Activated CD8-positive, alpha-beta memory T cell treated with anti-CD3 and anti-CD28 coated beads for 36 hours (primary cell): ENCODE measurements around the gene CD82. TPM values are rescaled to one million over a fixed set of nuclear protein-coding genes. Genes with fewer than 3 reads are reported as not detected.

Experiments used
- CTCF ChIA-PET: fragments of 350-600 bp; sonication (Branson Sonifier 250); formaldehyde crosslinking; loops from one replicate; lab custom pipeline; 2021; ENCODE audit warnings: antibody characterized with exemption; lab: Charles Lee
- POLR2A ChIA-PET: fragments of 350-600 bp; sonication (Branson Sonifier 250); formaldehyde crosslinking; loops from one replicate; lab custom pipeline; 2021; ENCODE audit warnings: antibody characterized with exemption; lab: Charles Lee
- total RNA-seq, 2 experiments: library from RNA; stranded (reverse); gene quantifications; one replicate each; pipeline ENCODE4 v1.2.3, GENCODE V29; 2021

Gene CD82
- total RNA-seq, 2 experiments from 2014 or later = 393 to 424 TPM

GRCh38 chr11:44606472-44606871 lies 41.0 kb downstream of the CD82 start:
- ChIA-PET POLR2A (interaction anchor here (1.3 kb wide), 1 partner anchor 41 kb away, joined by 3 read pairs; the partner anchor contains the start of gene CD82), CTCF (no interaction called here)

GRCh38 chr11:44607319-44607962 lies 42.0 kb downstream of the CD82 start:
- ChIA-PET CTCF (interaction anchor here (0.6 to 1.0 kb wide), 2 partner anchors 10 to 329 kb away, joined by 3 to 4 read pairs; no protein-coding TSS in a partner anchor), POLR2A (interaction anchor here (0.9 to 1.3 kb wide), 3 partner anchors 9 to 42 kb away, joined by 3 read pairs; partner anchors contain the start of gene CD82)

GRCh38 chr11:44607987-44608386 lies 42.5 kb downstream of the CD82 start:
- CTCF ChIA-PET = interaction anchor here (0.6 kb wide), 1 partner anchor 330 kb away, joined by 3 read pairs; no protein-coding TSS in a partner anchor
- POLR2A ChIA-PET = interaction anchor here (0.9 to 1.3 kb wide), 3 partner anchors 9 to 43 kb away, joined by 3 read pairs; partner anchors contain the start of gene CD82

DNA sequence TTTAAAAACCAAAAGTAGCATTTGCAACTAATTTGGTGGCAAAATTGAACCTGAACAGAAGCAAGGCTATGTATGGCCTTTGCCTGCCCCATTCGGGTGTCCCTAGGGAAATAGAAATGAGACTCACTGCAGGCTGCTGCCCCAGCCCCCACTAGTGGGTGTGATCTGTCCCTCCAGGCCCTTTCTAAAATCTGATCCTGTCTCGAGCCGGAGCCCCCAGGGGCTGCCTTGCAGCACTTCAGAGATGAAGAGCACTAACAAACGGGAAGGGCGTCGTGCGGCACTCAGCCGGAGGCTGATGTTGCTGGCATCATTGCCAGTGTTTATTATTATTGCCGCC lies 43.2 kb downstream of the CD82 start:
- ChIA-PET POLR2A (interaction anchor here (0.9 kb wide), 1 partner anchor 39 kb away, joined by 3 read pairs; no protein-coding TSS in a partner anchor), CTCF (interaction anchor here (1.6 to 14.6 kb wide), 2 partner anchors 12 to 50 kb away, joined by 4 to 271 read pairs; partner anchors contain the start of gene CD82)

DNA sequence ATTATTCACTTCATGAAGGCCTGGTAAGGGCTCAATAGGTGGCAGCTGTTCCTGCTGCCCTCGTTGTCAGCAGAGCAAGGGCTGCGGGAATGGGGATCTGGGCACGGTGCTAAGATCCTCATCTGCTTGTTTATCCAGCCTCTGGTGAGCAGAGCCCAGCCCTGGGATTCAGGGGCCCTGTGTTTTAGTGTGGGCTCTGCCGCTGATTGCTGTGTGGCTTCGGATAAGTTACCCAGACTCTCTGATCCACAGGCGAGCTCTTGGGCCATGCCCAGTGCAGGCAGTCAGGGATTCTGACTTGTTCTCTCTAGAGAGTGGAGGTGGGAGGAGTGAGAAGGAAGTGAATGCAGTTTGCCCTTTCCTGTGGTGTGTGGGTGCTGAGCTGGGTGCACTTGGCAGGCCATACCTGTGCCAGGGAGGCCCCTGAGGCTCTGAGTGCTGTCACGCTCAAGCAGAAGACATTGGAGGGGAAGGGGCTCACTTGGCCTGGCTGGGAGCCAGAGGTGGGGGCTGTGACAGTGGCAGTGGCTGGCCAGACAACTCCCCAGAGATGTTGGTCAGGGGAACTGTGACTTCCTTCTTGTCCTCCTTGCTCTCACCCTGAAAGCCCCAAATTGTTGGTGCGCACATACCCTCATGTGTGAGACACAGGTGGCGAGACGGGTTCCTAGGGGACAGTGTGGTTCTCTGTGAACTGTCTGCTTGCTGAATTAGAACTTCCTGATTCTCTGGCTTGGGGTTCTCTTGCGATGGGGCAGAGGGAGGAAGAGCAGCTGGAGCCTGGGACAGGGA lies 43.7 kb downstream of the CD82 start:
- CTCF ChIA-PET = interaction anchor here (1.6 to 14.6 kb wide), 2 partner anchors 13 to 51 kb away, joined by 4 to 271 read pairs; partner anchors contain the start of gene CD82
- POLR2A ChIA-PET = interaction anchor here (0.9 kb wide), 1 partner anchor 40 kb away, joined by 3 read pairs; no protein-coding TSS in a partner anchor

DNA sequence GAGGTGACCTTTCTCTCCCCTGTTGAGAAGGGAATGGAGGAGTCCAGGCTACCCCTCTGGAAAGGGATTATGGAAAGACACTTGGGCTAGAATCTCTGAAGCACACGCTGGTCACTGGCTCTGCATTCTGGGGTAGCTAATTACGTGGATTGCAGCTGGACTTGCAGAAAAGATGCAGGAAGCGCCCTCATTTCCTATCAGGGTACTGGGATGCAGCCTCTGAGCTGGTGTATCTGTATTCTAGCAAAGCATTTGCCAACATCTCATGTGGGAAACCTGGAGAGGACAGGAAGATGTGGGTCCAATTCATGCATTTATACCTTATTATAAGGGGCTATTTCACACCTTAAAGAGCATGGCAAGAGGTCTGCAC lies 44.3 kb downstream of the CD82 start:
- POLR2A ChIA-PET = no interaction called here
- CTCF ChIA-PET = interaction anchor here (0.8 to 14.6 kb wide), 4 partner anchors 9 to 86 kb away, joined by 3 to 271 read pairs (median 8); partner anchors contain the start of gene CD82

DNA sequence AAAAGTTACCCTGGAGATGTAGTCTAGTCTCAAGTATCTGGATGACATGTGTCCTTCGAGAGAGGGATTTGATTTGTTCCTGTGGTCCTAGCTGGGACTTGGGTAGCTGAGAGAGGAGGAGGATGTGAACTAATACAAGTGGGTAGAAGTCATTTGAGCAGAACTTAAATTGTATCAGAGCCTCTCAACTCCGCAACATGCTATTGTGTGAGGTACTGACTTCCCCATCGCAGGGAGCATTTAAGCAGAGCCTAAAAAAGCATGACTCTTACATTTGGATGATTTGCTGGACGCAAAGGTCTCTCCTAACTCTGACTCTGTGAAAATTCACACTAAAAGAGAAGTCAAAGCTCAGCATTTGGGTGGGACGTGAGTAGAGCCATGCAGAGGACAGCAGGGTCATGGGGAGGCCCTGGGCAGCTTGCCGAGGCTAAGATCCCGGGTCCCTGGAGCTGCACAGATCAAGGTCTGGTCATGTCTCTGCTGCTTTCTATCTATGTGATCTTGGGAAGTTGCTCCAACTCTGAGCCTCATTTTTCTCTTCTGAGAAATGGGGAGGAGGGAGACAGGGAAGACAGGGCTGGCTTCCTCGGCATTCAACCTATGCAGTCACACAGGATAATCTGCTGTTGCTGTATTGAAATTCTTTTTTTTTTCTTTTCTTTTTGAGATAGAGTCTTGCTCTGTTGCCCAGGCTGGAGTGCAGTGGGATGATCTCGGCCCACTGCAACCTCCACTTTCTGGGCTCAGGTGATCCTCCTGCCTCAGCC lies 44.9 kb downstream of the CD82 start:
- ChIA-PET POLR2A (no interaction called here), CTCF (interaction anchor here (0.8 to 14.6 kb wide), 4 partner anchors 9 to 87 kb away, joined by 3 to 271 read pairs (median 13); partner anchors contain the start of gene CD82)

DNA sequence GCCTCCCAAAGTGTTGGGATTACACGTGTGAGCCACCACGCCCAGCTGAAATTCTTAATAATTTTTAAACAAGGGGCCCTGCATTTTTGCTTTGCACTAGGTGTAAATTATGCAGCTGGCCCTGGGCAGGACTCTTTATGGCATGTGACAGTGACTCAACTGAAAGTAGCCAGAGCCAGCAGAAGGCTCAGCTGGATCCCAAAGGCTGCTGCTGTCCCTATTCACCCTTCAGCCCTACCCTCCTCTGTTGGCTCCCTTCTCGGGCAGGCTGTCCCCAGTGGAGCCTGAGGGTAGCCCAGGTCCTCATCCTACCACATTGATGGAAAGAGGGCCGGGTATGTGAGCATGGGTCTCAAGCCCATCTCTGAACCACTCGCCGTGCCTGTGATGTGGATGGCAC lies 45.6 kb downstream of the CD82 start:
- ChIA-PET CTCF (interaction anchor here (2.7 to 14.6 kb wide), 3 partner anchors 10 to 53 kb away, joined by 11 to 271 read pairs (median 15); partner anchors contain the start of gene CD82), POLR2A (no interaction called here)

DNA sequence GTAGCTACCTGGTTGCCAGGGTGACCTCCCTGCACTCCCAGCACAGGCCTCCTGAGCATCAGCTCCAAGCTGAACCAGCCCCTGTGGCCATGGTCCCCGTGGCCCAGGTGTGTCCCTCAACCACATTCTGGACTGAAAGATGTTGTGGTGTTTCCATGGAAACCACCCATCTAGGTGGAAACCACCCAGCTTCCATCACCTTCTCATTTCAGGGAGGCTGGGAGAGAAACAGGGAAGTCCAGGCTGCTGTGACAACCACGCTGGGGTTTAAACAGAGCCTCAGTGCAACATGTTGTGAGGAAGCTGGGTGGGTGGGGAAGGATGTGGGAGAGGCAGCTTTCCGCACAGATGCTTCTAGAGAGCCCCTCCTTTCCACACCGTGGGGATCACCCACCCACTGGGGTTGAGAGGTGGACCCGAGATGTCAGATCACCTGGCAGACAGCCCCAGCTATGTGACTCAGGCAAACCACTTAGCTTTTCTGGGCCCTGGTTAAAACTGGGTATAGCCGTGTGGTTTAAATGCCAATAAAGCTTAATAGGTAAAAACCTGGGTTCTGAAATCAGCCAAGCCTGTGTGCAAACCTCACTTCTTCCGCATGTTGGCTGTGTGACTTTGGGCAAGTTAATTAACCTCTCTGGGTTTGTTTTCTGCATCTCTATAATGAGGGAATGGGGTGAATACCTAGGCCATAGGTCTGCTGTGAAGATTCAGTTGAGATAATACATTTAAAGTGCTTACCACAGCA lies 46.4 kb downstream of the CD82 start:
- ChIA-PET POLR2A (no interaction called here), CTCF (interaction anchor here (0.6 to 14.6 kb wide), 7 partner anchors 10 to 53 kb away, joined by 3 to 271 read pairs (median 6); partner anchors contain the start of gene CD82)

DNA sequence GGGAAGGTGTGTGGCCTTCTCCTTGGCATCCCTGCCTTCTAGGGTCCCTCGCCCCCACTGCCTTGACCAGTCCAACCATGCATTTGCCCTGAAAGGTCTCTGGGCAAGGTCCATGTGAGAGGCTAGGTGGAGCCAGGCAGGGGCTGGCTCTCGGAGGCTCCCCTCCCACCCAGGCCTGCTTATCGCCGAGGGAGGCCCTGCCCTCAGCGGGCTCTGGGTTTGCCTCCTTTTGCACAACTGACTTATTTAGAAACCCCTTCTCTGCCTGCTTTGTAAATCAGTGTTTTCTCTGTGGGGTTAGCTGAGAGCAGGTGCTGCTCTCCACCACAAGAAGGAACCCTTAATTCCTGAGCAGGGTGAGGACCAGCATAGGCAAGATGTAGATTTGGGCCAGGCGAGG lies 47.7 kb downstream of the CD82 start:
- ChIA-PET CTCF (interaction anchor here (0.7 to 14.6 kb wide), 4 partner anchors 8 to 519 kb away, joined by 4 to 271 read pairs (median 10); partner anchors contain the start of gene CD82), POLR2A (interaction anchor here (0.7 kb wide), 1 partner anchor 56 kb away, joined by 6 read pairs; no protein-coding TSS in a partner anchor)

DNA sequence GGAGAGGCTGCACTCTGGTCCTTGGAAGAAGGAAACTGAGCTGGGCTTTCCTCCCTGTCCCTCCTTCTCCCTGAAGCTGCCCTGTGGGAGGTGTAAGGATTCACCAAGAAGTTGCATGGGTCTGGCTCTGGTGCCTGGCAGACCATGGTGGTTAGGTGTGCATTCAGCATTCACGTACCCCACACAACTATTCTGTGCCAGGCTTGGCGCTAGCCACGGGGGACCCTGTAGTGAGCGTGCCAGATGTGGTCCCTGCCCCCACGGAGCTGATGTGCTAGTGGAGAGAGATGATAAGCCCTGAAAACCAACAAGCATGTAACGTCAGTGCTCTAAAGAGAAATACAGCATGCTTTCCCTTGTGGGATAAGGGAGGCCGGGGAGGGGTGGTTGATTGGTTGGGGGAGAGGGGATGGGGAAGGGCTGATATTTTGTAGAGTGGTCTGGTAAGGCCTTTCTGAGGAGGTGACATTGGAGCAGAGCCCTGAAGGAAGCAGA lies 48.9 kb downstream of the CD82 start:
- POLR2A ChIA-PET = no interaction called here
- CTCF ChIA-PET = interaction anchor here (1.4 to 14.6 kb wide), 4 partner anchors 19 to 312 kb away, joined by 3 to 271 read pairs (median 9); partner anchors contain the start of gene CD82

GRCh38 chr11:44615041-44615755 lies 49.7 kb downstream of the CD82 start:
- POLR2A ChIA-PET = no interaction called here
- CTCF ChIA-PET = interaction anchor here (1.0 to 14.6 kb wide), 4 partner anchors 20 to 312 kb away, joined by 3 to 271 read pairs (median 3); partner anchors contain the start of gene CD82

- ChIA-PET CTCF (interaction anchor here (0.6 to 14.6 kb wide), 21 partner anchors 9 to 295 kb away, joined by 3 to 271 read pairs (median 4); partner anchors contain the start of gene CD82), POLR2A (no interaction called here)
Measured at GRCh38 chr11:44615913-44616791, 50.7 kb downstream of the CD82 start.

GRCh38 chr11:44617671-44618461 lies 52.4 kb downstream of the CD82 start:
- POLR2A ChIA-PET = no interaction called here
- CTCF ChIA-PET = interaction anchor here (0.9 to 14.6 kb wide), 15 partner anchors 9 to 293 kb away, joined by 3 to 271 read pairs (median 6); partner anchors contain the start of gene CD82
